Tibial nerve (tissue), 4 donors: ENCODE measurements around the gene SPEM2.

Experiments used
- EP300 ChIP-seq, 2 donors: sonication (generic); formaldehyde crosslinking; IDR thresholded peaks; one replicate each; pipeline ENCODE4 v1.6.1; 2017; ENCODE audit warnings: antibody characterized with exemption in 2 of 2, mild to moderate bottlenecking in 1 of 2
- TF ChIP-seq, protein P1 (sequence below), 5 experiments: fragments of 200-600 bp in 3 of 5; fragments of 450-650 bp in 2 of 5; sonication (generic) in 3 of 5; IDR thresholded peaks; one replicate each; pipeline ENCODE4 v1.5.1; 2016 to 2019; ENCODE audit warnings: antibody characterized with exemption in 5 of 5, mild to moderate bottlenecking in 3 of 5, moderate library complexity in 2 of 5

GRCh38 chr17:7421186-7421585 lies 4.2 kb upstream of the SPEM2 start:
- TF ChIP-seq, protein P1, sequence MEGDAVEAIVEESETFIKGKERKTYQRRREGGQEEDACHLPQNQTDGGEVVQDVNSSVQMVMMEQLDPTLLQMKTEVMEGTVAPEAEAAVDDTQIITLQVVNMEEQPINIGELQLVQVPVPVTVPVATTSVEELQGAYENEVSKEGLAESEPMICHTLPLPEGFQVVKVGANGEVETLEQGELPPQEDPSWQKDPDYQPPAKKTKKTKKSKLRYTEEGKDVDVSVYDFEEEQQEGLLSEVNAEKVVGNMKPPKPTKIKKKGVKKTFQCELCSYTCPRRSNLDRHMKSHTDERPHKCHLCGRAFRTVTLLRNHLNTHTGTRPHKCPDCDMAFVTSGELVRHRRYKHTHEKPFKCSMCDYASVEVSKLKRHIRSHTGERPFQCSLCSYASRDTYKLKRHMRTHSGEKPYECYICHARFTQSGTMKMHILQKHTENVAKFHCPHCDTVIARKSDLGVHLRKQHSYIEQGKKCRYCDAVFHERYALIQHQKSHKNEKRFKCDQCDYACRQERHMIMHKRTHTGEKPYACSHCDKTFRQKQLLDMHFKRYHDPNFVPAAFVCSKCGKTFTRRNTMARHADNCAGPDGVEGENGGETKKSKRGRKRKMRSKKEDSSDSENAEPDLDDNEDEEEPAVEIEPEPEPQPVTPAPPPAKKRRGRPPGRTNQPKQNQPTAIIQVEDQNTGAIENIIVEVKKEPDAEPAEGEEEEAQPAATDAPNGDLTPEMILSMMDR (IDR thresholded peaks at IDR 0.05): no peak
- TF ChIP-seq EP300 (IDR thresholded peaks at IDR 0.05): no peak
